ENCODE results near the gene RNF25. TPM values are rescaled to one million over a fixed set of nuclear protein-coding genes. Genes with fewer than 3 reads are reported as not detected.
A peak's percentile ranks its signal among the peaks of the same experiment; 100 is the strongest.

Gene RNF25
- polyA plus RNA-seq, 1 donor (not counting 4 experiments of a cell fraction or from before 2014, with no cell fraction given), result 82.5 TPM

GRCh38 chr2:218648787-218649100 lies 23.1 kb downstream of the RNF25 start:
- Histone ChIP-seq H3K27me3 (ENCODE audit: control insufficient read depth, extremely low read depth, insufficient read depth, low read length) (no peaks in the 10 kb centered on the region), H3K4me2 (ENCODE audit: control insufficient read depth, extremely low read depth, insufficient read depth, low read depth, low read length) (no peak overlapping the region), H4K20me1 (ENCODE audit: control insufficient read depth, extremely low read depth, insufficient read depth, low read length) (no peaks in the 10 kb centered on the region), H3K9me3 (ENCODE audit: control insufficient read depth, low read depth, low read length) (no peaks in the 10 kb centered on the region), H3K36me3 (ENCODE audit: control insufficient read depth in 2 of 2, extremely low read depth in 1 of 2, insufficient read depth in 2 of 2, low read length in 2 of 2) (peaks cover 45 to 49% of the 10 kb centered on the region in 2 experiments), H2AFZ (ENCODE audit: control insufficient read depth, low read length) (no peak overlapping the region), H3K4me3 (ENCODE audit: control insufficient read depth in 2 of 3, extremely low read depth in 1 of 3, insufficient read depth in 2 of 3, low read depth in 1 of 3, low read length in 3 of 3) (no peak overlapping the region), H3K4me1 (ENCODE audit: control insufficient read depth, extremely low read depth, insufficient read depth, low read length) (peaks cover 23% of the 10 kb centered on the region), H3K79me2 (ENCODE audit: control insufficient read depth, insufficient read depth, low read length) (peaks cover 13% of the 10 kb centered on the region), H3K9ac (ENCODE audit: control insufficient read depth, extremely low read depth, insufficient read depth, low read length) (no peak overlapping the region), H3K9me1 (ENCODE audit: control insufficient read depth, extremely low read depth, insufficient read depth, low read length) (no peaks in the 10 kb centered on the region), H3K27ac (ENCODE audit: control insufficient read depth, insufficient read depth, low read length) (no peak overlapping the region)
- dilution Hi-C loops (cut with MboI; ENCODE audit: extremely low pct_ligation_motif_present, low sequenced_read_pairs), result no loop called here
- FAIRE-seq (no peak), DNase-seq (ENCODE audit: low read depth, low spot score) (no peak)
- TF ChIP-seq CTCF (optimal IDR thresholded peaks at IDR 0.05 in 1 of 3, IDR thresholded peaks at IDR 0.05 in 1 of 3, conservative IDR thresholded peaks at IDR 0.05 in 1 of 3; ENCODE audit: extremely low read depth in 1 of 3, insufficient read depth in 2 of 3, low read length in 3 of 3) (no peak), EZH2 (IDR thresholded peaks at IDR 0.05; ENCODE audit: low read length) (no peak)

- Histone ChIP-seq H3K4me3 (ENCODE audit: control insufficient read depth in 2 of 3, extremely low read depth in 1 of 3, insufficient read depth in 2 of 3, low read depth in 1 of 3, low read length in 3 of 3) (no peak overlapping the region), H3K79me2 (ENCODE audit: control insufficient read depth, insufficient read depth, low read length) (peaks cover 13% of the 10 kb centered on the region), H3K27ac (ENCODE audit: control insufficient read depth, insufficient read depth, low read length) (no peak overlapping the region), H3K27me3 (ENCODE audit: control insufficient read depth, extremely low read depth, insufficient read depth, low read length) (no peaks in the 10 kb centered on the region), H4K20me1 (ENCODE audit: control insufficient read depth, extremely low read depth, insufficient read depth, low read length) (peaks cover 3% of the 10 kb centered on the region), H3K9ac (ENCODE audit: control insufficient read depth, extremely low read depth, insufficient read depth, low read length) (no peak overlapping the region), H3K9me3 (ENCODE audit: control insufficient read depth, low read depth, low read length) (no peaks in the 10 kb centered on the region), H2AFZ (ENCODE audit: control insufficient read depth, low read length) (no peak overlapping the region), H3K36me3 (ENCODE audit: control insufficient read depth in 2 of 2, extremely low read depth in 1 of 2, insufficient read depth in 2 of 2, low read length in 2 of 2) (peaks cover 47 to 52% of the 10 kb centered on the region in 2 experiments), H3K4me2 (ENCODE audit: control insufficient read depth, extremely low read depth, insufficient read depth, low read depth, low read length) (no peak overlapping the region), H3K9me1 (ENCODE audit: control insufficient read depth, extremely low read depth, insufficient read depth, low read length) (no peaks in the 10 kb centered on the region), H3K4me1 (ENCODE audit: control insufficient read depth, extremely low read depth, insufficient read depth, low read length) (peaks cover 23% of the 10 kb centered on the region)
- dilution Hi-C loops (cut with MboI; ENCODE audit: extremely low pct_ligation_motif_present, low sequenced_read_pairs), result no loop called here
- DNase-seq (ENCODE audit: low read depth, low spot score) (no peak), FAIRE-seq (peak; percentile 95)
- TF ChIP-seq EZH2 (IDR thresholded peaks at IDR 0.05; ENCODE audit: low read length), result no peak
- TF ChIP-seq CTCF (optimal IDR thresholded peaks at IDR 0.05 in 1 of 3, IDR thresholded peaks at IDR 0.05 in 1 of 3, conservative IDR thresholded peaks at IDR 0.05 in 1 of 3; ENCODE audit: extremely low read depth in 1 of 3, insufficient read depth in 2 of 3, low read length in 3 of 3), result peak; percentile 79 to 98 (median 97)
Measured at GRCh38 chr2:218648088-218648786, 23.6 kb downstream of the RNF25 start.
